IgD-negative memory B cell (primary cell): ENCODE results near the gene AMOT. TPM values are rescaled to one million over a fixed set of nuclear protein-coding genes. Genes with fewer than 3 reads are reported as not detected.

Experiments used
- H3K27ac Mint-ChIP-seq, 3 donors: one replicate each; pipeline ENCODE4 v1.8.0; 2020 to 2022; ENCODE audit warnings: mild to moderate bottlenecking in 3 of 3, mixed read lengths in 3 of 3, moderate library complexity in 1 of 3
- H3K27me3 Mint-ChIP-seq: one replicate; pipeline ENCODE4 v1.8.0; 2021; ENCODE audit warnings: mixed read lengths
- H3K36me3 Mint-ChIP-seq: one replicate; pipeline ENCODE4 v1.8.0; 2020; ENCODE audit warnings: mild to moderate bottlenecking, mixed read lengths
- H3K4me1 Mint-ChIP-seq, 3 donors: one replicate each; pipeline ENCODE4 v1.8.0; 2020 to 2022; ENCODE audit warnings: mixed read lengths in 3 of 3, mild to moderate bottlenecking in 1 of 3
- H3K4me3 Mint-ChIP-seq, 4 donors: one replicate each; pipeline ENCODE4 v1.8.0; 2020 to 2022; ENCODE audit warnings: mild to moderate bottlenecking in 4 of 4, mixed read lengths in 4 of 4, moderate library complexity in 3 of 4
- H3K9me3 Mint-ChIP-seq, 3 donors: one replicate each; pipeline ENCODE4 v1.8.0; 2020 to 2021; ENCODE audit warnings: mixed read lengths in 3 of 3, mild to moderate bottlenecking in 1 of 3
- polyA plus RNA-seq: library from polyadenylated mRNA; unstranded; fragments of 300-500 nt; fragmentation: Illumina TruSeq; gene quantifications from one replicate; pipeline ENCODE4 v1.2.3, GENCODE V29; 2021

AMOT gene
- polyA plus RNA-seq, 1 donor from 2014 or later: 3.3 TPM

- Mint-ChIP-seq H3K9me3 (no peaks in the 10 kb centered on the region), H3K27ac (no peak overlapping the region), H3K36me3 (peaks cover 3% of the 10 kb centered on the region), H3K4me1 (peaks cover 8 to 20% (median 18%) of the 10 kb centered on the region in 3 donors), H3K27me3 (no peaks in the 10 kb centered on the region), H3K4me3 (peak overlapping the region in 1 of 4 donors; percentile 35)
Measured at GRCh38 chrX:112851806-112852205, 11.2 kb upstream of the AMOT start.

GRCh38 chrX:112851161-112851779, 10.6 kb upstream of the AMOT start:
- no peak overlapping the region for H3K4me3 Mint-ChIP-seq
- H3K27me3 Mint-ChIP-seq: no peaks in the 10 kb centered on the region
- peaks cover 8 to 20% (median 18%) of the 10 kb centered on the region in 3 donors for H3K4me1 Mint-ChIP-seq
- no peaks in the 10 kb centered on the region for H3K36me3 Mint-ChIP-seq
- H3K27ac Mint-ChIP-seq: no peak overlapping the region
- no peaks in the 10 kb centered on the region for H3K9me3 Mint-ChIP-seq

GRCh38 chrX:112849016-112849415, 8.4 kb upstream of the AMOT start:
- peaks cover 8 to 20% (median 18%) of the 10 kb centered on the region in 3 donors for H3K4me1 Mint-ChIP-seq
- H3K4me3 Mint-ChIP-seq: no peak overlapping the region
- H3K27ac Mint-ChIP-seq: no peak overlapping the region
- H3K36me3 Mint-ChIP-seq: no peaks in the 10 kb centered on the region
- H3K27me3 Mint-ChIP-seq: no peaks in the 10 kb centered on the region
- no peaks in the 10 kb centered on the region for H3K9me3 Mint-ChIP-seq

DNA sequence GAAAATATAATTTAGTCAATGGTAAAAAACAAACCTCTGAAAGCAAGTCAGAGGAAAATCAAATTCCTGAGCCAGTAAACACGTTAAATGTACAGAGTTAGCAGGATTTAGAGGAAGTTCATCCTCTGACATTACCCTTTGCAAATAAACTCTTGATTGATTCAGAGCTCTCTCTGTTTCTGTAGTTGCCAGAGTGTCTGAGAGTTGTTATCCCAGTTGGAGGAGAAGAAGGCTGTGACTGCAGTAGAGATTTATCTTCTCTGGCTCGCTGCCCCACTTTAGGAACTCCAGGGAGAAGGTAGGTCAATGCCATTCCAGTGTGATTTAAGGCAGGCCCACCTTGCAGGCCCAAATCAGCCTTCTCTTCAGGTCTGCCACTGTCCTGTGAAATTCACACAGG, 6.2 kb upstream of the AMOT start:
- H3K4me1 Mint-ChIP-seq: peaks cover 8 to 13% (median 13%) of the 10 kb centered on the region in 3 donors
- no peaks in the 10 kb centered on the region for H3K9me3 Mint-ChIP-seq
- H3K36me3 Mint-ChIP-seq: no peaks in the 10 kb centered on the region
- no peak overlapping the region for H3K27ac Mint-ChIP-seq
- no peak overlapping the region for H3K4me3 Mint-ChIP-seq
- H3K27me3 Mint-ChIP-seq: no peaks in the 10 kb centered on the region

DNA sequence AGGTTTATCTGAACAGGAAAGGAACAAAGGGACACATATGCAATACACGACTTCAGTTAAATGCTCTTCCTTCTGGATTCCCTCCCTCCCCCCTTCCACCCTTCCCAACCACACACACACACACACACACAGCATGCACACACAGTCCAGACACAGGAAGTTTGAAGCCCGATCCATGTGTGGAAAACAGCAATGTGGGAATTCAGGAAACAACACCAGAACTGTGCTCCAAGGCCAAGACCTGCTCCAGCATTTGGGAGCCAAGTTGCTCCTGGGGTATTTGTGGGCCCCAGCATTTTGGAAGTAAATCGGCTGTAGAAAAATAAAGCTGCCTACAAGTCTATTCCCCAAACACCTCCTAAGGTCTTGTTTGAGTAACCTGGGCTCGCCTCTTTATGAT, 5.6 kb upstream of the AMOT start:
- Mint-ChIP-seq H3K36me3 (no peaks in the 10 kb centered on the region), H3K27ac (no peak overlapping the region), H3K9me3 (no peaks in the 10 kb centered on the region), H3K4me1 (peaks cover 4 to 8% (median 7%) of the 10 kb centered on the region in 3 donors), H3K27me3 (no peaks in the 10 kb centered on the region), H3K4me3 (no peak overlapping the region)

DNA sequence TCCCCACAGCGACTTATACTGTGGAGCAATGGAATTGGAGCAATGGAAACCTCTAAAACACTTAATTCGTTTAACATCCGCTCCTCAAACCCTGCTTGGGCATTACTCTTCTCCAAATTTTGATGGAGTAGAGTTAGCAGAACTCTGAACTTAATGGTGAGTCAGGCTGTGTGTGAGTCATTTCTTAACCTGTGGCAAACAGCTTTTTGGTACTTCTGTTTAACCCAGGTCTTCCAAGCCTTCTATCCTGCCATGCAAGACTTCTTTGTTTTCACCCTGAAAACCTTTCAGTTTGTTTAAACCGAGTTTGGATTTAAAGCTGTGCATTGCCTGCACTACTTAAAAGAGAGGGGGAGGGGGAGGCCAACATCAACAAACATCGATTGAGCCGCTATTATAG, 3.6 kb upstream of the AMOT start:
- H3K4me3 Mint-ChIP-seq: no peak overlapping the region
- H3K4me1 Mint-ChIP-seq: peaks cover 4 to 12% (median 7%) of the 10 kb centered on the region in 3 donors
- H3K9me3 Mint-ChIP-seq: no peaks in the 10 kb centered on the region

DNA sequence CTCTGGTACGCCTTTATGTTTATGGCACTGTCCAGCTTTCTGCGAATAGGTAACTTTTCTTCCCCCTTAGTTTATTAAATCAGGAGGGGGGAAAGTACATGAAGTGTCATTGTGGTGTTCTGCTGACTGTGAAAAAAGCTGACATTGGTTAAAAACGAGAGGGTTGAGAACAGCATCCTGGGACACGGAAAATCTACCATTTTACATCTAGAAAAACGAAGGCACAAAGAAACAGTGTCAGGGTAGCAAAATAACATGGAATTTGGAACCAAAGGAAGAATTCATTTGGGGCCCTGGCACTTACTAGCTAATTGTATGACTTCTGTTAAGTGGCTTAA, 1.2 kb upstream of the AMOT start:
- Mint-ChIP-seq H3K4me1 (peaks cover 4 to 8% (median 7%) of the 10 kb centered on the region in 3 donors), H3K9me3 (no peaks in the 10 kb centered on the region), H3K27ac (peak overlapping the region in 2 of 3 donors; percentile 52 to 76), H3K27me3 (peaks cover 3% of the 10 kb centered on the region), H3K4me3 (peak overlapping the region; percentile 72 to 91 (median 83)), H3K36me3 (no peaks in the 10 kb centered on the region)

More for the DNA sequence above, 3.6 kb upstream of the AMOT start:
- Mint-ChIP-seq H3K27me3 (peaks cover 3% of the 10 kb centered on the region), H3K27ac (no peak overlapping the region), H3K36me3 (no peaks in the 10 kb centered on the region)

DNA sequence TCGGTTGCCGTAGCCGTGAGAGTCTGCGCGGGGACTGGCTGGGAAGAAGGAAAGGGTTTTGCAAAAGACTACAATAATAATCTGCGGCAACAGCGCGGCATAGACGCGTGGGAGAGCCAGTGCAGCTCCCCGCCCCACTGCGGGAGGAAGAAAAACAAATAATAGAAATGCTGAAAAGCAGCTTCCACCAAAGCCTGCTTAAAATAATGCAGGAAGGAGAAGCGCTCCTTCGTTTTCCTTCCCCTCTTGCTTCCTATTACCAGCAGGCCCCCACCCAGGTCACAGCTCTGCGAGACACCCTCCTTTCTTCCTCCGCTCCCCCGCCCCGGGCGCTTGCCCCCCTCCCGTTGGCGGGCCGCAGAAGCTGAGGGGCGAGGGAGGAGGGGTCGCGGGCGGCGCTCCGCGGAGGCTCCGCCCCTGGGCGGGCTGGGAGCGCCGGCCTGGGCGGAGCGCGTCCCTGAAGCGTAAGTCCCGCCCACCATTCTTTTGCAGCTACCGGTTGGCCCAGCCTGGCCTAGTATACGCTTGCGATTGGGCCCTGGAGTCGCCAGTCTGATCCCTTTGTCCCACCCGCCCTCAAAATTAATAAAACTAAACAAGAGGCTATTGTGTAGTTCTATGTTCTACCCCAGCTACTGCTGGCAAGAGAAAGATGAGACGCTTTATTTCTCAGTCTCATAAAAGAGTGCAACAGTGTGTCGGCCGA, 636 bp upstream of the AMOT start:
- Mint-ChIP-seq H3K36me3 (no peaks in the 10 kb centered on the region), H3K4me1 (peaks cover 4 to 8% (median 7%) of the 10 kb centered on the region in 3 donors), H3K27ac (peak overlapping the region in 2 of 3 donors; percentile 52 to 76), H3K4me3 (peak overlapping the region; percentile 80 to 97 (median 94)), H3K9me3 (no peaks in the 10 kb centered on the region), H3K27me3 (peaks cover 3% of the 10 kb centered on the region)

GRCh38 chrX:112839856-112840255, 775 bp downstream of the AMOT start:
- Mint-ChIP-seq H3K27ac (peak overlapping the region in 2 of 3 donors; percentile 7 to 78), H3K4me3 (peak overlapping the region; percentile 80 to 97 (median 94)), H3K36me3 (no peaks in the 10 kb centered on the region), H3K9me3 (no peaks in the 10 kb centered on the region), H3K27me3 (peaks cover 3% of the 10 kb centered on the region), H3K4me1 (peaks cover 4 to 8% (median 7%) of the 10 kb centered on the region in 3 donors)

- no peaks in the 10 kb centered on the region for H3K9me3 Mint-ChIP-seq
- H3K36me3 Mint-ChIP-seq: no peaks in the 10 kb centered on the region
- H3K4me3 Mint-ChIP-seq: peak overlapping the region in 1 of 4 donors; percentile 18
- no peak overlapping the region for H3K27ac Mint-ChIP-seq
- H3K4me1 Mint-ChIP-seq: peaks cover 4 to 8% (median 7%) of the 10 kb centered on the region in 3 donors
- H3K27me3 Mint-ChIP-seq: peaks cover 3% of the 10 kb centered on the region
Measured at GRCh38 chrX:112837531-112837930, 3.1 kb downstream of the AMOT start.

- Mint-ChIP-seq H3K9me3 (no peaks in the 10 kb centered on the region), H3K36me3 (no peaks in the 10 kb centered on the region), H3K27ac (no peak overlapping the region), H3K4me3 (no peak overlapping the region), H3K27me3 (peaks cover under 1% of the 10 kb centered on the region), H3K4me1 (peaks cover 4 to 7% (median 5%) of the 10 kb centered on the region in 3 donors)
Measured at GRCh38 chrX:112835019-112835418, 5.6 kb downstream of the AMOT start.

GRCh38 chrX:112834031-112834845, 6.4 kb downstream of the AMOT start:
- Mint-ChIP-seq H3K4me1 (no peaks in the 10 kb centered on the region), H3K36me3 (no peaks in the 10 kb centered on the region), H3K4me3 (no peak overlapping the region), H3K9me3 (no peaks in the 10 kb centered on the region), H3K27ac (no peak overlapping the region), H3K27me3 (peaks cover under 1% of the 10 kb centered on the region)

GRCh38 chrX:112832481-112833095, 8.0 kb downstream of the AMOT start:
- H3K36me3 Mint-ChIP-seq: peaks cover 2% of the 10 kb centered on the region
- no peak overlapping the region for H3K27ac Mint-ChIP-seq
- no peaks in the 10 kb centered on the region for H3K9me3 Mint-ChIP-seq
- no peak overlapping the region for H3K4me3 Mint-ChIP-seq
- no peaks in the 10 kb centered on the region for H3K4me1 Mint-ChIP-seq
- peaks cover 2% of the 10 kb centered on the region for H3K27me3 Mint-ChIP-seq

DNA sequence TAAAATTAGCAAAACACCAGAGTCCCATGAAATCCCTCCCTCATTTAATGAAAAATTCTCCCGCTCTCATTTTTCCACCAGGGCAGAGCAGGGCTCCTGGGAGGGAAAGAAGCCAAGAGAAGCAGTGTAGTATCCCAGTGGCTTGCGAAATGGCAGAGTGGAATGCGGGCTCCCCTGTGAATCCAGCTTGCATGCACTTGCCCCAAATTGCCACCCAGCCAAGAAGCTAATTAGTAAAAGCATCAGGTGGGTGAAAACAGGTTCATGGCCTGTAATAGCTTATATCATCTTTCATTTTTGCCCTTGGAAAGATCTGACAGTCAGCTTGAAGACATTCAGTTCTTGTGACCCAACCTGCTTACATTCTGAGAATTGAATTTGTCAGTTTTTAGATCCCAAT, 10.1 kb downstream of the AMOT start:
- H3K36me3 Mint-ChIP-seq: peaks cover 2% of the 10 kb centered on the region

More for the DNA sequence above, 10.1 kb downstream of the AMOT start:
- Mint-ChIP-seq H3K27ac (no peak overlapping the region), H3K27me3 (peaks cover 2% of the 10 kb centered on the region), H3K4me3 (no peak overlapping the region), H3K4me1 (no peaks in the 10 kb centered on the region), H3K9me3 (no peaks in the 10 kb centered on the region)
